ENCODE measurements around the gene ERCC2.
"Not testable (repeated sequence)": the region's sequence is repeated elsewhere in the genome, so short reads cannot be mapped to it uniquely, and the experiment has no call there.

Gene ERCC2

GRCh38 chr19:45327404-45328143 is 42.8 kb downstream of the ERCC2 start:
- no peak for DNase-seq

GRCh38 chr19:45324349-45324907 is 45.9 kb downstream of the ERCC2 start:
- no peak for DNase-seq

GRCh38 chr19:45323671-45324081 is 46.7 kb downstream of the ERCC2 start:
- DNase-seq = no peak

GRCh38 chr19:45322744-45323281 is 47.6 kb downstream of the ERCC2 start, which contains the start of gene CKM:
Gene CKM, minus strand, starts transcription at chr19:45322875. Its CDS starts 3,162 bp downstream, at chr19:45319713.
- no peak for DNase-seq

- no peak for DNase-seq
These were observed 48.1 kb downstream of the ERCC2 start for GRCh38 chr19:45322311-45322710.

GRCh38 chr19:45321848-45322247 is 48.5 kb downstream of the ERCC2 start:
- DNase-seq = no peak

GRCh38 chr19:45320997-45321775 is 49.2 kb downstream of the ERCC2 start:
- no peak for DNase-seq

- no peak for DNase-seq
These were observed 55.1 kb downstream of the ERCC2 start for GRCh38 chr19:45315304-45315703.

- DNase-seq = no peak
These were observed 55.6 kb downstream of the ERCC2 start for GRCh38 chr19:45314708-45315245.

GRCh38 chr19:45312285-45312684 is 58.1 kb downstream of the ERCC2 start:
- not testable (repeated sequence) for DNase-seq

- no peak for DNase-seq
These were observed 58.8 kb downstream of the ERCC2 start for GRCh38 chr19:45311621-45312020.

- DNase-seq = not testable (repeated sequence)
These were observed 61.1 kb downstream of the ERCC2 start for GRCh38 chr19:45309322-45309721.

- no peak for DNase-seq
These were observed 63.0 kb downstream of the ERCC2 start for GRCh38 chr19:45307361-45307760.

GRCh38 chr19:45306518-45307027 is 63.8 kb downstream of the ERCC2 start:
- DNase-seq = no peak

GRCh38 chr19:45306040-45306439 is 64.3 kb downstream of the ERCC2 start:
- no peak for DNase-seq

- DNase-seq = no peak
These were observed 65.0 kb downstream of the ERCC2 start for GRCh38 chr19:45305421-45305820.

GRCh38 chr19:45305007-45305406 is 65.4 kb downstream of the ERCC2 start:
- DNase-seq = no peak

GRCh38 chr19:45304141-45304926 is 66.0 kb downstream of the ERCC2 start:
- DNase-seq = no peak

GRCh38 chr19:45303269-45304060 is 66.9 kb downstream of the ERCC2 start:
- DNase-seq = no peak

GRCh38 chr19:45302416-45302815 is 68.0 kb downstream of the ERCC2 start:
- no peak for DNase-seq

Data from activated CD8-positive, alpha-beta memory T cell treated with anti-CD3 and anti-CD28 coated beads for 24 hours (primary cell).